ENCODE data around the gene B3GNT9. TPM values are rescaled to one million over a fixed set of nuclear protein-coding genes. Genes with fewer than 3 reads are reported as not detected.
A peak's percentile ranks its signal among the peaks of the same experiment; 100 is the strongest.

Gene B3GNT9
- polyA plus RNA-seq, 2 of the 4 experiments (the other 2 are of a cell fraction): 6.8 to 9.3 TPM

- TF ChIP-seq ZNF302 (CRISPR knock-in tag; IDR thresholded peaks at IDR 0.05): no peak
These were observed 18.2 kb upstream of the B3GNT9 start (continued) for GRCh38 chr16:67169011-67169451.

DNA sequence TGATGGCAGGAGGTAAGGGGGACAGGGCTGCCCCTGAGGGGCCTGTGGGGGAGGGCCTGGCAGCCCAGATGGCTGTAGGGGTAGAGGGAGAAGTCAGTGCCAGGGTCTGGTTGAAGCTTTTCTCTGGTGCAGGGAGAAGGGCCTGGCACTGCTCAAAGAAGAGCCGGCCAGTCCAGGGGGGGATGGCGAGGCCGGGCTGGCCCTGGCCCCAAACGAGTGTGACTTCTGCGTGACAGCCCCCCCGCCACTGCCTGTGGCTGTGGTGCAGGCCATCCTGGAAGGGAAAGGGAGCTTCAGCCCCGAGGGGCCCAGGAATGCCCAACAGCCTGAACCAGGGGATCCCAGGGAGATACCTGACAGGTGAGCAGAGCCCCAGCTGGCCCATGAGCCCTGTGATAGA lies 16.8 kb upstream of the B3GNT9 start:
- Histone ChIP-seq H3K4me1 (peaks cover 22% of the 10 kb centered on the region), H3K4me2 (no peak overlapping the region), H3K4me3 (no peak overlapping the region), H3K27ac (peak overlapping the region in 1 of 2 experiments; percentile 8; a peak in 1 of 6 replicates), H3K9me3 (no peaks in the 10 kb centered on the region)
- 90% methylated on average over 3 of the region's 7 CpGs for WGBS (ENCODE audit: missing lambda C conversion rate)
- DNase-seq (ENCODE audit: low read depth in 1 of 2, low spot score in 1 of 2) (no peak), ATAC-seq (no peak), FAIRE-seq (no peak)
- ChIA-PET POLR2A (no interaction called here), CTCF (interaction anchor here (1.1 to 20.5 kb wide), 7 partner anchors 9 to 213 kb away, joined by 3 to 314 read pairs (median 4); partner anchors contain the start of genes B3GNT9, CES3, EXOC3L1 and FBXL8)
- TF ChIP-seq EP300 (IDR thresholded peaks at IDR 0.05) (no peak), USF2 (IDR thresholded peaks at IDR 0.05) (no peak), KDM5A (IDR thresholded peaks at IDR 0.05) (no peak), ZSCAN20 (CRISPR knock-in tag; IDR thresholded peaks at IDR 0.05) (no peak), NFE2L2 (conservative IDR thresholded peaks at IDR 0.05; ENCODE audit: low read length) (no peak), ZC3H11A (IDR thresholded peaks at IDR 0.05) (no peak), EHF (CRISPR knock-in tag; IDR thresholded peaks at IDR 0.05) (no peak), TP53 (CRISPR knock-in tag; IDR thresholded peaks at IDR 0.05) (no peak)
- TF ChIP-seq, protein P1, sequence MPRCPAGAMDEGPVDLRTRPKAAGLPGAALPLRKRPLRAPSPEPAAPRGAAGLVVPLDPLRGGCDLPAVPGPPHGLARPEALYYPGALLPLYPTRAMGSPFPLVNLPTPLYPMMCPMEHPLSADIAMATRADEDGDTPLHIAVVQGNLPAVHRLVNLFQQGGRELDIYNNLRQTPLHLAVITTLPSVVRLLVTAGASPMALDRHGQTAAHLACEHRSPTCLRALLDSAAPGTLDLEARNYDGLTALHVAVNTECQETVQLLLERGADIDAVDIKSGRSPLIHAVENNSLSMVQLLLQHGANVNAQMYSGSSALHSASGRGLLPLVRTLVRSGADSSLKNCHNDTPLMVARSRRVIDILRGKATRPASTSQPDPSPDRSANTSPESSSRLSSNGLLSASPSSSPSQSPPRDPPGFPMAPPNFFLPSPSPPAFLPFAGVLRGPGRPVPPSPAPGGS (IDR thresholded peaks at IDR 0.05): no peak

GRCh38 chr16:67166598-67167168 lies 15.9 kb upstream of the B3GNT9 start:
- Histone ChIP-seq H3K9me3 (no peaks in the 10 kb centered on the region), H3K4me3 (no peak overlapping the region), H3K4me1 (peaks cover 19% of the 10 kb centered on the region), H3K27ac (no peak overlapping the region), H3K4me2 (no peak overlapping the region)
- DNase-seq (ENCODE audit: low read depth in 1 of 2, low spot score in 1 of 2) (no peak), FAIRE-seq (no peak), ATAC-seq (no peak)
- no peak for TF ChIP-seq CEBPB (IDR thresholded peaks at IDR 0.05)
- 88% methylated on average over 5 of the region's 5 CpGs for WGBS (ENCODE audit: missing lambda C conversion rate)
- ChIA-PET CTCF (interaction anchor here (1.4 to 20.5 kb wide), 5 partner anchors 10 to 206 kb away, joined by 4 to 314 read pairs (median 5); partner anchors contain the start of genes B3GNT9, CES3, EXOC3L1 and FBXL8), POLR2A (no interaction called here)

GRCh38 chr16:67166110-67166547 lies 15.3 kb upstream of the B3GNT9 start:
- FAIRE-seq (no peak), ATAC-seq (no peak), DNase-seq (ENCODE audit: low read depth in 1 of 2, low spot score in 1 of 2) (no peak)
- peaks cover 17% of the 10 kb centered on the region for H3K4me1 ChIP-seq
- POLR2A ChIA-PET: no interaction called here
- TF ChIP-seq EHMT2 (IDR thresholded peaks at IDR 0.05; ENCODE audit: low read depth): no peak
- no peak for TF ChIP-seq NPAS2 (CRISPR knock-in tag; IDR thresholded peaks at IDR 0.05; ENCODE audit: borderline replicate concordance)
- no peak overlapping the region for H3K27ac ChIP-seq
- no peak overlapping the region for H3K4me2 ChIP-seq
- CTCF ChIA-PET: interaction anchor here (1.4 to 20.5 kb wide), 2 partner anchors 10 to 19 kb away, joined by 5 to 314 read pairs; partner anchors contain the start of genes B3GNT9, FBXL8 and TRADD
- 81% methylated on average over 15 of the region's 18 CpGs for WGBS (ENCODE audit: missing lambda C conversion rate)
- no peak overlapping the region for H3K4me3 ChIP-seq
- no peaks in the 10 kb centered on the region for H3K9me3 ChIP-seq

DNA sequence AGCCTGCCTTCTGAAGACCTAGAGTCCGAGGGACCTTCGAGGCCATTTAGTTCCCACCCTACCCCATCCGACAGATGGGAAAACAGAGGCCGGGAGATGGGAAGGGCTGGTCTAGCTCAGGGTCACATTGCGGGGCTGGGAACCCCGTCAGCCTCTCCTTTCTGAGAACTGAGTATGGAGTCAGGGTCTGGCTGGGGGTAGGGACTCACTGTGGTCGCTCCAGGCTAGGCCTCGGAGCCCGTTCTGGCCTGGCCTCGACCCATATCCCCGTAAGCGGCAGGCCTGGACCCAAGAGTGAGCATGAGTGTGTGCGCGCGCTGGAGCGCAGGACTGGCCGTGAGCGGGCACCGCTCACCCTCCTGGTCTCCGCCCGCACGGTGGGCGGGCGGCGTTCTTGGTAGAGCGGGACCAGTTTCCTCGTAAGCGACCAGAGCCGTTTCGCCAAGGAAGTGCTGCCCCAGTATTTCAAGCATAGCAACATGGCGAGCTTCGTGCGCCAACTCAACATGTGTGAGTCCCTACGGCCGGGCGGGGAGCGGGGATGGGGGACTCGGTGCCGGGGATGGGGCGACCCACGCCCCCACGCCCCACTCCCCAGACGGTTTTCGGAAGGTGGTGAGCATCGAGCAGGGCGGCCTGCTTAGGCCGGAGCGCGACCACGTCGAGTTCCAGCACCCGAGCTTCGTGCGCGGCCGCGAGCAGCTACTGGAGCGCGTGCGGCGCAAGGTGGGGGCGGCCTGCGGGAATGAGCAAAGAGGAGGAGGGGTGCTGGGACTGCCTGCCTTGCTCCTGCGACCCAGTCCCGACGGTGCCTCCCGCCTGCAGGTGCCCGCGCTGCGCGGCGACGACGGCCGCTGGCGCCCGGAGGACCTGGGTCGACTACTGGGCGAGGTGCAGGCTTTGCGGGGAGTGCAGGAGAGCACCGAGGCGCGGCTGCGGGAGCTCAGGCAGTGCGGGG lies 14.6 kb upstream of the B3GNT9 start:
- ChIA-PET CTCF (interaction anchor here (1.4 to 20.5 kb wide), 2 partner anchors 9 to 20 kb away, joined by 5 to 314 read pairs; partner anchors contain the start of genes B3GNT9, FBXL8 and TRADD), POLR2A (no interaction called here)
- 92% methylated on average over 69 of the region's 85 CpGs for WGBS (ENCODE audit: missing lambda C conversion rate)
- DNase-seq (ENCODE audit: low read depth in 1 of 2, low spot score in 1 of 2) (no peak), ATAC-seq (no peak), FAIRE-seq (no peak)
- no peaks in the 10 kb centered on the region for H3K9me3 ChIP-seq
- peaks cover 15% of the 10 kb centered on the region for H3K4me1 ChIP-seq
- H3K27ac ChIP-seq: no peak overlapping the region
- no peak overlapping the region for H3K4me2 ChIP-seq
- TF ChIP-seq KDM1A (IDR thresholded peaks at IDR 0.05; ENCODE audit: low read depth) (peak; percentile 78; the same call in 1 of the 2 replicates), RCOR1 (IDR thresholded peaks at IDR 0.05; ENCODE audit: low read depth, low read length) (no peak)
- H3K4me3 ChIP-seq: no peak overlapping the region
